GM06990 (cell line): ENCODE measurements around the gene UCP2.
"Not testable (repeated sequence)": the region's sequence is repeated elsewhere in the genome, so short reads cannot be mapped to it uniquely, and the experiment has no call there.

ENCODE experiments used
- DNase-seq: peaks from one replicate; pipeline ENCODE4 v3.0.0-alpha.2; 2011; ENCODE audit not compliant: insufficient read length; ENCODE audit errors: extremely low read depth
- H3K27me3 ChIP-seq: replicated peaks from 2 replicates; pipeline ENCODE4 v1.6.0; 2011; ENCODE audit warnings: low read length; ENCODE audit not compliant: control insufficient read depth, insufficient read depth
- H3K36me3 ChIP-seq: 2 replicates; pipeline ENCODE4 v1.5.1; 2011; ENCODE audit warnings: low read length; ENCODE audit not compliant: control insufficient read depth, insufficient read depth
- H3K4me3 ChIP-seq: replicated peaks from 2 replicates; pipeline ENCODE4 v1.5.1; 2011; ENCODE audit warnings: low read depth, mild to moderate bottlenecking, control low read depth, low read length
- CTCF ChIP-seq: IDR thresholded peaks from 2 replicates; pipeline ENCODE4 v1.5.1; 2011; ENCODE audit warnings: low read length, control low read depth, mild to moderate bottlenecking, inconsistent platforms; ENCODE audit not compliant: insufficient read depth, poor library complexity, severe bottlenecking

UCP2 gene

GRCh38 chr11:73940801-73941570 lies 41.7 kb downstream of the UCP2 start:
- no peak overlapping the region for H3K4me3 ChIP-seq
- no peaks in the 10 kb centered on the region for H3K27me3 ChIP-seq
- no peak for TF ChIP-seq CTCF
- no peak for DNase-seq
- H3K36me3 ChIP-seq: no peaks in the 10 kb centered on the region

GRCh38 chr11:73939096-73939495 lies 43.5 kb downstream of the UCP2 start:
- H3K4me3 ChIP-seq: no peak overlapping the region
- H3K27me3 ChIP-seq: no peaks in the 10 kb centered on the region
- no peak for TF ChIP-seq CTCF
- no peaks in the 10 kb centered on the region; the same call in 1 of the 2 replicates for H3K36me3 ChIP-seq
- no peak for DNase-seq

- H3K36me3 ChIP-seq, H3K27me3 ChIP-seq, H3K4me3 ChIP-seq, DNase-seq: not testable (repeated sequence)
Observed at GRCh38 chr11:73936047-73936446, 46.6 kb downstream of the UCP2 start.

GRCh38 chr11:73932781-73933180 lies 49.9 kb downstream of the UCP2 start:
- no peak for TF ChIP-seq CTCF
- Histone ChIP-seq H3K4me3 (no peak overlapping the region), H3K27me3 (no peaks in the 10 kb centered on the region), H3K36me3 (peaks cover 7% of the 10 kb centered on the region)
- DNase-seq: no peak

GRCh38 chr11:73931951-73932350 lies 50.7 kb downstream of the UCP2 start:
- DNase-seq: no peak
- H3K36me3 ChIP-seq: peaks cover 9% of the 10 kb centered on the region
- H3K4me3 ChIP-seq: no peak overlapping the region

More at GRCh38 chr11:73931951-73932350, 50.7 kb downstream of the UCP2 start:
- no peaks in the 10 kb centered on the region for H3K27me3 ChIP-seq
- TF ChIP-seq CTCF: no peak
